Fibroblast of pulmonary artery (primary cell): ENCODE data around the gene SERPINA3.

ENCODE experiments used
- DNase-seq: peaks from one replicate; pipeline ENCODE4 v3.0.0-alpha.2; 2010; ENCODE audit warnings: low read depth
- H3K4me3 ChIP-seq: replicated peaks from 2 replicates; pipeline ENCODE4 v1.5.1; 2011; ENCODE audit warnings: low read depth, mild to moderate bottlenecking, control low read depth, low read length, moderate library complexity
- CTCF ChIP-seq: IDR thresholded peaks from 2 replicates; pipeline ENCODE4 v1.5.1; 2011; ENCODE audit warnings: mild to moderate bottlenecking, control low read depth, low read length, inconsistent platforms; ENCODE audit errors: missing control alignments

Gene SERPINA3

DNA sequence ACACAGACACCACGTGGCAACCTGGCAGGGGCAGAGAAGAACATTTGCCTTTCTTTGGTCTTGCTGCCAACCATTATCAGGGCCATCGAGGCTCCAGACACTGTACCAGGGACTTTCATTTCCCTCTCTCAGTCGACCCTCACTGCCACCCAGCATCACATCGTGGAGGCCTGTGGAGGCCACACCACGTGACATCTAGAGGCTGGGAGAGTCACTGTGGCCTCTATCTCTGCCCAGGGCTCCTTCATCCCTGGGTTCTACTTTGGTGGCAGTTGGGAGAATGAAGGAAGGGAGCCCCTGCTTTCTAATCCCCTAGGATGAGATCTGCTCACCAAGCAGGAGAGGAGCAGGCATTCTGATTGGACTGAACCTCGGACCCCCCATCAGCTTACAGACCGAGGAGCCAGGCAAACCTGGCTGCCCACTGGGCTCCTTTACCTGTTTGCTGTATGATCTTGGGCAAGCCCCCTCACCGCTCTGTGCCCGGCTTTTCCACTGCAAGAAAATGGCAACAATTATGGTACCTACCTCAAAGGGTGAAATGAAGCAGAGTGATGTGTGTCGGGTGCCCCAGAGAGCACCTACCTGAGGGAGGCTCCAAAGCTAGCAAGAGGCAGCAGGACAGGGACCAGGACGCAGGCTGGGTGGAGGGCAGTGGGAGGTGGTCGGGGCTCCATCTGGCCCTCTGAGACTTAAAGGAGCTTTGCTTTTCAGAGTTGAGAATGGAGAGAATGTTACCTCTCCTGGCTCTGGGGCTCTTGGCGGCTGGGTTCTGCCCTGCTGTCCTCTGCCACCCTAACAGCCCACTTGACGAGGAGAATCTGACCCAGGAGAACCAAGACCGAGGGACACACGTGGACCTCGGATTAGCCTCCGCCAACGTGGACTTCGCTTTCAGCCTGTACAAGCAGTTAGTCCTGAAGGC lies 1.8 kb downstream of the SERPINA3 start:
- TF ChIP-seq CTCF = no peak
- no peak for DNase-seq
- H3K4me3 ChIP-seq = peak overlapping the region; percentile 35

DNA sequence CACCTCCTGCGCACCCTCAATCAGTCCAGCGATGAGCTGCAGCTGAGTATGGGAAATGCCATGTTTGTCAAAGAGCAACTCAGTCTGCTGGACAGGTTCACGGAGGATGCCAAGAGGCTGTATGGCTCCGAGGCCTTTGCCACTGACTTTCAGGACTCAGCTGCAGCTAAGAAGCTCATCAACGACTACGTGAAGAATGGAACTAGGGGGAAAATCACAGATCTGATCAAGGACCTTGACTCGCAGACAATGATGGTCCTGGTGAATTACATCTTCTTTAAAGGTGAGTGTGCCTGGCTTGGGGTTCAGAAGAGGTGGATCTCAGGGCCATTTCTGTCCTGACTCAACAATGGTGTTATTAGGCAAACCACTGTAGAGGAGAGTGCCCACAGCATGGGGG lies 2.6 kb downstream of the SERPINA3 start:
- no peak for DNase-seq
- H3K4me3 ChIP-seq = peak overlapping the region; percentile 6
- TF ChIP-seq CTCF = no peak

- peak overlapping the region; percentile 6 for H3K4me3 ChIP-seq
- DNase-seq = no peak
- no peak for TF ChIP-seq CTCF
Measured at GRCh38 chr14:94615254-94615653, 3.1 kb downstream of the SERPINA3 start.

DNA sequence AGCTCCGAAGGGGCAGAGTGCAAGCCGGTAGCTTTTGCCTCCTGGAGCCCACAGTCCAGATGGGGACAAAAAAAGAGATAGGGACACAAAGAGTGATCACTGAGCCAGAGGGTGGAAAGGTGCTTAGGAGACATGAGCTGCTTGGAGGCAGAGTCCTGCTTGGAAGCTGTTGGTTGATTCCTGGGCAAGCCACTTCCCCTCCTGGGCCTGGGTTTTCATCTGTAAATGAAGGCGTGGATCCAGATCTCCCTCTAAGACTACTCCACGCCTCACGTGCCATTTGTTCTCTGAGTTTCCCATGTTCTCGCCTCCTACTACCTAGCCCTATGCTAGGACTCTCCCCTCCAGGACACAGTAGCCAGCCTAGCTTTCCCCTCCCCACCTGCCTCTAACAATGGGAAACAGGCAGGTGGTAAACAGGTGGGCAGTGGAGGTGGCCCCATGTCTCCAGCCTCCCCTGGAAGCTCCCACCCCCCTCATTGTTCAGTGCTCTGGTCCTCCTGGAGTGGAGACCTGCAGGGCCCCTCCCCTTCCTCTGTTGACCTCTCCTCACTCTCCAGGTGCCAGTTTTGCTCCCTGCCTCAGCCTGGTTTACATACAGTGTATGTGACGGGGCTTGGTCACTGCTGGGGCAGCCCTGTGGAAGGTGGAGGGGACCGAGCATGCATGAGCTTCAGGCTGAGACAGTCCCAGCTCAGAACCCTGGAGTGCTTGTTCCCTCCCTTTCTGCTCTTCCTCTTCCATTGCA lies 3.8 kb downstream of the SERPINA3 start:
- no peak for TF ChIP-seq CTCF
- no peak for DNase-seq
- no peak overlapping the region for H3K4me3 ChIP-seq

DNA sequence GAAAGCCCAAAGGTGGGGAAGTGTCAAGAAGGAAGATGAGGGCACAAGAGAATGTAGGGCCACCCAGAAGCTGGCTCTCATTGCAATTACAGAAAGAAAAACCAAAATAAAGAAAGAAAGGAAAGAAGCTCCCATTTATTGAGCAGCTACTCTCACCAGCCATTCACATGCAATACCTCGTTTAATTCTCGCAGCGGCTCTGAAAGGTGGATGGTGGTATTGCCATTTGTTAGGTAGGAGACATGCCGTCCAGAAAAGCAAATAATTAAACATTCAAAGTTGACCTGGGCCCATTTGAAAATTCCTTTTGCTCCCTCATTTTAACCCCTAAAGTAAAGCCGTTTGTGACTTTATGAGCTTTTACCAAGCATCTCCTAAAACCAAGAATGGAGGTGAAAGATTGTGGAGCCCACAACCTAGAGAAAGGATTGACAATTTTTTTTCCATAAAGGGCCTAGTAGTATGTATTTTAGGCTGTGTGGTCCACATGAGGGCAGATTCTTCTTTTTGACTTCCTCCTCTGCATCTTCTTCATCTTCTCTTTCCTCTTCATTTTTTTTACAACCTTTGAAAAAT lies 5.3 kb downstream of the SERPINA3 start:
- H3K4me3 ChIP-seq = no peak overlapping the region
- TF ChIP-seq CTCF = no peak
- no peak for DNase-seq

DNA sequence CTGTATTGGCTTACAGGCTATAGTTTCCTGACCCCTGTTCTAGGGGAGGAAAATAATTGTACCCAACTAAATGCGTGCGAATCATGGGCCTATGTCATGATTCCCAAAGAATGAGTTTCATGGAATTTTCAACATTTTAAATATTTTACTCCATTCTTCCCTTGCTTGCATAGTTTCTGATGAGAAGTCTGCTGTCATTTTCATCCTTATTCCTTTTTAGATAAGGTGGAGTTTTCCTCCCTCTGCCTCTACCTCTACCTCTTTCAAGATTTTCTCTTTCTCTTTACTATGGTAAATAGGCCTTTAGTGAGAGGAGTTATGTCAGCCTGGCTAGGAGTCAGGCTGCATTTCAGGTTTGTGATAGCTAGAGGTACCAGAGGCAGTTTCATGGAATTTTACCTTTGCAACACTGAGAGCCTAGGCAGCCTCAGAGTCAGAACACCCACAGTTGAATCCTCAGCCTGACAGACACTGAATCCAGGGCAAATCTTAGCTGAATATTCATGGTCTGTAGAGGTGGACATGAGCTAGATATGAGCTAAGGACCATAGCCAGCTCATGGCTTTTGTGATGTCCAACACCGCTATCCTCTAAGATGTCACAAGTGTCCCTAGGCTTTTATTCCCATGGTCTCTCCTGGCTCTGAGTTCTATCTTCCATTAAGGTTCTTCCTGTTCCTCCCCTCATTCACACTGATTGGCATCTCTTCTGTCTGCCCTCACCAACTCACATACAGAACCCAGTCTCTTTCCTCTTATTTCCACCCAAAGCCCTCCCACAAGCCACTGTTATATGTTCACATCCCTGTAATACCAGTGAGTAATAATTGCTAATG lies 6.0 kb downstream of the SERPINA3 start:
- no peak for TF ChIP-seq CTCF
- DNase-seq = no peak
- H3K4me3 ChIP-seq = no peak overlapping the region
